Duodenal mucosa (tissue), 2 donors: ENCODE measurements around the gene GEMIN4.

Source experiments
- H3K27ac ChIP-seq: one replicate; pipeline ENCODE4 v1.7.0; 2013; ENCODE audit warnings: low read depth, low read length
- H3K27me3 ChIP-seq, 2 donors: one replicate each; pipeline ENCODE4 v1.7.0; 2013; ENCODE audit warnings: low read length in 2 of 2, control low read depth in 1 of 2; ENCODE audit not compliant: insufficient read depth in 2 of 2, control insufficient read depth in 1 of 2
- H3K36me3 ChIP-seq, 2 donors: one replicate each; pipeline ENCODE4 v1.7.0; 2013; ENCODE audit warnings: low read length in 2 of 2, control low read depth in 1 of 2; ENCODE audit not compliant: insufficient read depth in 2 of 2, control insufficient read depth in 1 of 2
- H3K4me1 ChIP-seq, 2 donors: one replicate each; pipeline ENCODE4 v1.7.0; 2013; ENCODE audit warnings: low read length in 2 of 2, control low read depth in 1 of 2; ENCODE audit not compliant: insufficient read depth in 2 of 2, control insufficient read depth in 1 of 2
- H3K4me3 ChIP-seq, 2 donors: one replicate each; pipeline ENCODE4 v1.7.0; 2013; ENCODE audit warnings: low read length in 2 of 2, low read depth in 1 of 2
- H3K9ac ChIP-seq, 2 donors: one replicate each; pipeline ENCODE4 v1.7.0; 2013; ENCODE audit warnings: low read length in 2 of 2, low read depth in 1 of 2
- H3K9me3 ChIP-seq, 2 donors: one replicate each; pipeline ENCODE4 v1.7.0; 2013; ENCODE audit warnings: low read length in 2 of 2, control low read depth in 1 of 2; ENCODE audit not compliant: control insufficient read depth in 1 of 2

GEMIN4 gene

DNA sequence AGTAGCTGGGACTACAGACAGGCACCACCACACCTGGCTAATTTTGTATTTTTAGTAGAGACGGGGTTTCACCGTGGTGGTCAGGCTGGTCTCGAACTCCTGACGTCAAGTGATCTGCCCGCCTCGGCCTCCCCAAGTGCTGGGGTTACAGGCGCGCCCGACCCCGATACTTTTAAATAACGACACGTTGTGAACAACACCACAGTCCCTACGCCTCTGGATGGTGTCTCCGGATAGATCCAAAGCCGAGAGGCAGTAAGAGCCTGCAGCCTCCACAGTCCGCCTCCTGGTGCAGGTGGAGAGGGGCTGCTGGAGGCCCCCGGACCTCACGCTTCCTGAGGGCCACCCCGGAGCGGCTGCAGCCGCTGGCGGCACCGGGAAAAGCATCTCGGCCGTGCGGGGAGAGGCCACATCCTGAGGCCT is 20.4 kb downstream of the GEMIN4 start:
- no peaks in the 10 kb centered on the region for H3K9me3 ChIP-seq
- peaks cover 0 to 5% of the 10 kb centered on the region in 2 donors for H3K36me3 ChIP-seq
- peak overlapping the region; percentile 66 to 69 for H3K9ac ChIP-seq
- peaks cover 11 to 19% of the 10 kb centered on the region in 2 donors for H3K4me1 ChIP-seq
- H3K4me3 ChIP-seq = peak overlapping the region; percentile 67 to 83
- H3K27ac ChIP-seq = peak overlapping the region; percentile 45
- H3K27me3 ChIP-seq = no peaks in the 10 kb centered on the region

DNA sequence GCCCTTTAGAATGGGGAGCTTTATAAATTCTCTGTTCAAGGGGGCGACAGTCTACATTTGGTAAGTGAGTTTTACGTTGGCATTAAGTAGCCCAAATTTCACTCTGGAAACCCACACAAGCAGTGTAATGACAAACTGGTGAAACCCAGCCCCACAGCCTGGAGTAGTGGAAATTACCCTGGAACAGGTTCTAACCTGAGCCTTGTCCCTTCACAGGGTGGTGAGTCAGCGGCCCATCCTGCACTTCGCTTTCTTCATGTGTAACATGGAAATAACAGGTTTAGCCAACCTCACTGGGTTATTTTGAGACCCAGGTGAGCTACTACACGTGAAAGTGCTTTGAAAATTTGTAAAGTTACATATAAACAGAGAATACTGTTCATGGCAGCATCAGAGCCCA is 23.2 kb downstream of the GEMIN4 start:
- peaks cover 17 to 20% of the 10 kb centered on the region in 2 donors for H3K4me1 ChIP-seq
- no peaks in the 10 kb centered on the region for H3K27me3 ChIP-seq

DNA sequence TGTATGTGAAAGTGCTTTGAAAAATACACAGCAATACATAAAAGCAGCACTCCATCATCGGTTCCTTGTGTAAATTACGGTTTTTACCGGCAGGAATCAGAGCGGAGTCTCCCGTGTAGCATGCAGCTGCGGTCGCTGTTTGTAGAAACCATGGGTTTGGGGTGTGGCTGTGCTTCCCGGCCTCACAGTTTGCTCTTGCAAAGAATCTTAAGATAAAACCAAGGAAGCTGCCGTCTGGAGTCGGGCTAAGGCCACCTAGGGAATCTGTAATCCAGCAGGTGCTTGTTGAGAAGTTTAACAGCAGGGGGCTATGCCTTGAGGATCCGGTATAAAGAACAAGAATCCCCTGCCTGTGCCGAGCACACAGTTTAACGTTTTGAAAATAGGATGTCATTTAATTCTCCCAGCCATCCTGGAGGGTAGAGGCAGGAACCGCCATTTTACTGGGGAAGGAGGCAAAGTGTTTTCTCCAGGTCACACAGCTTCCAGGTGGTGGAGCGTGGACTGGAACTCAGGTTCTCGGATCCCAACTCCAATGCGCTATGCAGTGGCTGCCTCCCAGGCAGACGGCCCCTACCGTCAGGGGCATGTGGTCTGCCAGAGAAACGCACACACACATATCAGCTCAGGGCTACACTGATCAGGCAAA is 25.7 kb downstream of the GEMIN4 start:
- Histone ChIP-seq H3K4me3 (peak overlapping the region; percentile 8 to 29), H3K9ac (peak overlapping the region; percentile 9 to 56)

More for the DNA sequence above, 23.2 kb downstream of the GEMIN4 start:
- H3K27ac ChIP-seq = no peak overlapping the region
- no peaks in the 10 kb centered on the region for H3K36me3 ChIP-seq
- H3K4me3 ChIP-seq = no peak overlapping the region
- no peaks in the 10 kb centered on the region for H3K9me3 ChIP-seq
- no peak overlapping the region for H3K9ac ChIP-seq

DNA sequence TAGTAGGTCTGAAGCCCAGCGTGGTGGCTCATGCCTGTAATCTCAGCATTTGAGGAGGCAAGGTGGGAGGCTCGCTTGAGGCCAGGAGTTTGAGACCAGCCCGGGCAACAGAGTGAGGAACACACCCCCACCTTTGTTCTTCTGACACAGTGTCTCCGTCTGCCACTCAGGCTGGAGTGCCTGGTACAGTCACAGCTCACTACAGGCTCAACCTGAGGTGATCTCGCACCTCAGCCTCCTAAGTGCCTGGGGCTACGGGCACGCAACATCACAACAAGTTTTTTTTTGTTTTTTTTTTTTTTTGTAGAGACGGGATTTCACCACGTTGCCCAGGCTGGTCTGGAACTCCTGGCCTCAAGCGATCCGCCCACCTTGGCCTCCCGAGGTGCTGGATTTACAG is 26.3 kb downstream of the GEMIN4 start:
- Histone ChIP-seq H3K9me3 (no peaks in the 10 kb centered on the region), H3K4me3 (no peak overlapping the region), H3K9ac (peak overlapping the region in 1 of 2 donors; percentile 56), H3K27ac (no peak overlapping the region), H3K27me3 (no peaks in the 10 kb centered on the region), H3K4me1 (peaks cover 5 to 10% of the 10 kb centered on the region in 2 donors), H3K36me3 (no peaks in the 10 kb centered on the region)

More for the DNA sequence above, 25.7 kb downstream of the GEMIN4 start:
- no peaks in the 10 kb centered on the region for H3K36me3 ChIP-seq
- no peak overlapping the region for H3K27ac ChIP-seq
- no peaks in the 10 kb centered on the region for H3K9me3 ChIP-seq
- no peaks in the 10 kb centered on the region for H3K27me3 ChIP-seq
- peaks cover 10% of the 10 kb centered on the region in 2 donors for H3K4me1 ChIP-seq

DNA sequence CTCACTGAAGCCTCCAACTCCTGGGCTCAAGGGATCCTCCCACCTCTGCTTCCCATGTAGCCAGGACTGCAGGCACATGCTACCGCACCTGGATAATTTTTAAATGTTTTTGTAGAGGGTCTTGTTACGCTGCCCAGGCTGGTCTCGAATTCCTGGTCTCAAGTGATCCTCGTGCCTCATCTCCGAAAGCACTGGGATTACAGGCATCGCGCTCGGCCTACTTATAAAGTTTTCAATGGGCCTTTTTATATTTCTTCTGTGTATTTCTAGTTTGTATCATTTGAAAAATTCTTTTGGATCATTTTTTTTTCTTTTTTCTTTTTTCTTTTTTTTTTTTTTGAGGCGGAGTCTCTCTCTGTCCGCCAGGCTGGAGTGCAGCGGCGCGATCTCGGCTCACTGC is 27.0 kb downstream of the GEMIN4 start:
- Histone ChIP-seq H3K4me3 (no peak overlapping the region), H3K9me3 (no peaks in the 10 kb centered on the region), H3K4me1 (peaks cover 5 to 10% of the 10 kb centered on the region in 2 donors), H3K36me3 (no peaks in the 10 kb centered on the region), H3K27ac (no peak overlapping the region), H3K9ac (no peak overlapping the region), H3K27me3 (no peaks in the 10 kb centered on the region)

DNA sequence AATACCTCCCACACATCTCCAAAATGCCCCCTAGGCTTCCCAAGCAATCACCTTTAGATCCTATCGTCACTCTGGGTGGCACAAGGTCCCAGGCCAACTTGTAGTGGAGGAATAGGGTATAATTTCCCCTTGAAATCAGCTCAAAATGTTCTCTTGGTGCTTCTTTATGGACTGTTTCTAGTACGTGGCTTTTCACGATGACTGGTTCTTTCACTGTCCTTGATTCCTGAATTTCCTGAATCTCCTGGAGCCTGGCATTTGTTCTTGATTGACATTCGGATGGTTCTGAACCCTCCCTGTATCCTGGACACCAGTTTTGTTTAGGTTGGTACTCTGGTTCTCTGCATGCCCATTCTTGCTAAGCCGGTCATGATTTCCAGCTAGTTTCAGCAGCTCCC is 30.5 kb downstream of the GEMIN4 start:
- Histone ChIP-seq H3K9ac (no peak overlapping the region), H3K36me3 (no peaks in the 10 kb centered on the region), H3K9me3 (no peaks in the 10 kb centered on the region), H3K27me3 (no peaks in the 10 kb centered on the region), H3K4me3 (no peak overlapping the region), H3K27ac (no peak overlapping the region), H3K4me1 (peaks cover 2 to 5% of the 10 kb centered on the region in 2 donors)

DNA sequence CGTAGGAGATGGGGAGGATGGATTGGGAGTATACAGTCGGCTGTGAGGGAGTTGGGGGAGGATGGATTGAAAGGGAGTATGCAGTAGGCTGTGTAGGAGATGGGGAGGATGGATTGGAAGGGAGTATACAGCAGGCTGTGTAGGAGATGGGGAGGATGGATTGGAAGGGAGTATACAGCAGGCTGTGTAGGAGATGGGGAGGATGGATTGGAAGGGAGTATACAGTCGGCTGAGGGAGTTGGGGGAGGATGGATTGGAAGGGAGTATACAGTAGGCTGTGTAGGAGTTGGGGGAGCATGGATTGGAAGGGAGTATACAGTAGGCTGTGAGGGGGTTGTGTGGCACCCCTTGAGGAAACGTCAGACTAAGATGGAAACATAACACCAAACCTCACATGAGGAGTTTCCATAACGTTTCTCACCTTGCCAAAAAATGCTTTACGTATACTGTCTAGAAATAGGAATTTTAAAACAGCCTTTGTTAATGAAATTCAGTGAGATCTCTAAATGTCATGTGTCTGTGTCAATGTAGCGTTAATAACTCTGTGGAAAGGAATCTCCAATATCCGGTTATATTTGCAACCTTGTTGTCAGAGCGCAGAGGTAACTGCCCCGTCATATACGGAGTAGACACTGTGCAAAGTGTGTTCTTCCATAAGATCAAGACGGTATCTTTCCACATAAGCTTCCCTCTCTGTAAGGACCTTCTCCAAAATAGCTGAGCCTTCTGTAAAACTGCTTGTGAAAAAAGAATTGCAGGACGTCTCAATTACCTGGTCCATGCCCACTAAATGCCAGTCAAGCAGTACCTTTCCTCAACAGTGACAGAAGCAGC is 31.1 kb downstream of the GEMIN4 start:
- no peak overlapping the region for H3K4me3 ChIP-seq
- H3K27ac ChIP-seq = no peak overlapping the region
- H3K27me3 ChIP-seq = no peaks in the 10 kb centered on the region
- H3K9ac ChIP-seq = no peak overlapping the region
- H3K4me1 ChIP-seq = peaks cover 0 to under 1% of the 10 kb centered on the region in 2 donors
- no peaks in the 10 kb centered on the region for H3K36me3 ChIP-seq
- no peaks in the 10 kb centered on the region for H3K9me3 ChIP-seq

DNA sequence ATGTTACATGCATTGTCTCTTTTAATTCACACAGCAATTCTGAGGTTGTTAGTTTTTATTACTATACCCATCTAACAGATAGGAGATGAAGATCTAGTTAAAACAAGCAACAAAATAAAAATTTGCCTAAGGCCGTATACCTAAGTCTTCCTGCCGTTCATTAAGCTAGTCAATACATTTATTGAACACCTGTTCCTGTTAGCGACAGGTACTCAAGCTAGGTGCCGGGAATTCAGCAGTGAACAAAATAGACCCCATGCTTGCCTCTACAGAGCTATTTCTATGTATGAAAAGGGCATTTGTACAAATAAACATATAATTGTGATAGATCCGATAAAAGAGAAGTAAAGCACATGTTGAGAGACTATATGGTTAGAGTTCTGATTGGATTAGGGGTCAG is 34.0 kb downstream of the GEMIN4 start:
- H3K9me3 ChIP-seq = no peaks in the 10 kb centered on the region
- no peak overlapping the region for H3K27ac ChIP-seq
- no peak overlapping the region for H3K4me3 ChIP-seq
- H3K36me3 ChIP-seq = no peaks in the 10 kb centered on the region
- H3K4me1 ChIP-seq = peaks cover 0 to 6% of the 10 kb centered on the region in 2 donors
- H3K27me3 ChIP-seq = no peaks in the 10 kb centered on the region
- no peak overlapping the region for H3K9ac ChIP-seq

DNA sequence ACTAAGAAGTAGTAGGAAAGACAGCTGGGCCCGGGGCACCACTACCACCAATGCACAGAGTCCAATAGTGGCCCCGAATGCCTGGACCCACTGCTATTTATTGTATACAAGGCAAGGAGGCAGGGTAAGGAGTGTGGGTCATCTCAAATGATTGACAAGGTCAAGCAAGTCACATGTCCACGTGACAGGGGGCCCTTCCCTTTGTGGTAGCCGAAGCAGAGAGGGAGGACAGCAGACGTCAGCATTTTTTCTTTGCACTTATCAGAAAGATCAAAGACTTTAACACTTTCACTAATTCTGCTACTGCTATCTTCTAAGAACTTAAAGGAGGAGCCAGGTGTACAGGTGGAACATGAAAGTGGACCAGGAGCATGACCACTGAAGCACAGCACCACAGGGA is 43.9 kb downstream of the GEMIN4 start:
- Histone ChIP-seq H3K27me3 (no peaks in the 10 kb centered on the region), H3K27ac (no peak overlapping the region), H3K4me1 (peaks cover 0 to under 1% of the 10 kb centered on the region in 2 donors), H3K9me3 (no peaks in the 10 kb centered on the region), H3K4me3 (no peak overlapping the region), H3K9ac (no peak overlapping the region), H3K36me3 (peaks cover 13 to 41% of the 10 kb centered on the region in 2 donors)

DNA sequence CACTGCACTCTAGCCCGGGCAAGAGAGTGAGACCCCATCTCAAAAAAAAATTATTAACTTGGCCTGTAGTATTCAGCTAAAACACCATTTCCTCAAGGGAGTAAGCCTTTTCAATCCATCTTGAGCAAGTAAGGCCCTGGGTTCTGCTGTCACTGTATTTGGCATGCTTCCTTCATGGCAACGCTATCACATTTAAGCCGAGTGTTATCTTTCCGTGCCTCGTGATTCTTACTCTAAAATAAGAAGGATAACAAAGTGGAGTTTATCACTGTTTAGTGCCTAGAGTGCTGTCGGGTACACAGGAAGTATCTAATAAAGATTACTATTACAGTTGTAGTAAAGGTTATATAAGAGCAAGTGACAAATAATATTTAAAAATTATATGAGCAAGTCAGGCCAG is 46.2 kb downstream of the GEMIN4 start:
- Histone ChIP-seq H3K4me3 (no peak overlapping the region), H3K4me1 (no peaks in the 10 kb centered on the region), H3K9ac (no peak overlapping the region), H3K27ac (no peak overlapping the region), H3K9me3 (no peaks in the 10 kb centered on the region), H3K36me3 (peaks cover 13 to 41% of the 10 kb centered on the region in 2 donors), H3K27me3 (no peaks in the 10 kb centered on the region)
